GM19395 (cell line): ENCODE measurements around the gene ZDHHC12.
A peak's percentile ranks its signal among the peaks of the same experiment; 100 is the strongest.
"Not testable (repeated sequence)": the region's sequence is repeated elsewhere in the genome, so short reads cannot be mapped to it uniquely, and the experiment has no call there.

Experiments
- ATAC-seq: cut with Tn5 transposase; IDR thresholded peaks from one replicate; pipeline ENCODE4 v1.9.1; 2021; ENCODE audit warnings: mild to moderate bottlenecking, moderate library complexity; ENCODE audit not compliant: unreplicated experiment

The ZDHHC12 gene

DNA sequence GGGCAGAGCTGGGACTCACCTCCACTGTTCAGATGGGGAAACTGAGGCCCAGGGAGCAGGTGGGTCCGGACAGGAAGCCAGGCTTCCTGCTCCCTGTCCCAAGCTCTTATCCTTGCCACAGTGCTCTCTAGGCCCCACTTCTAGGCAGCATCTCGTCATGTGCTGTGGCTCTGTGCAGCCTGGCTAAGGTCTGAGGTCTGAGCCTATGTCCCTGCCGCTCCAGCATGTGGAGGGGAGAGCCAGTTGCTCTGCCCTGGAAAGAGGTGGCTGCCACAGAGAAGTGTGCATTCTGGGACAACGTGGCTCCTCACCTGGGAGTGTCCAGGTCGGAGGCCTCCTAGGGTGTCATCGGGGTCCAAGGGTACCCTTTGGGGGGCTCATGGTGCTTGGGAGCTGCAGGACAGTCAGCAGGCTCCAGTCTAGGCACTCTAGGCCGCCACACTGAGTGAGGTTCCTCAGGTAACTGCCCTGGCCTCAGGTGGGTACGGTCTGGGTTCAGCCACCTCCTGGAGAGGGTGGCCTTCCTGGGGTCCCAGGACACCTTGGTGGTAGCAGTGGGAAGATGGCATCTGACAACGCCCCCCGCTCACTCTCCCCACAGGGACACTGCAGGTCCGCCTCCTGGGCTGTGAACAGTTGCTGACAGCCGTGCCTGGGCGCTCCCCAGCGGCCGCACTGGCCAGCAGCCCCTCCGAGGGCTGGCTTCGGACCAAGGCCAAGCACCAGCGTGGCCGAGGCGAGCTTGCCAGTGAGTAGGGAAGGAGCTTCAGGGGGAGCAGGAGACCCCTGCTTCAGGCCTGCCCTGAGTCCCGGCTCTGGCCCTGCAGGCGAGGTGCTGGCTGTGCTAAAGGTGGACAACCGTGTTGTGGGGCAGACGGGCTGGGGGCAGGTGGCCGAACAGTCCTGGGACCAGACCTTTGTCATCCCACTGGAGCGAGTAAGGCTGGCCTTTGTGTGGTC lies 11.2 kb downstream of the ZDHHC12 start:
- no peak for ATAC-seq

- no peak for ATAC-seq
Measured at GRCh38 chr9:128707446-128707845, 16.5 kb downstream of the ZDHHC12 start.

DNA sequence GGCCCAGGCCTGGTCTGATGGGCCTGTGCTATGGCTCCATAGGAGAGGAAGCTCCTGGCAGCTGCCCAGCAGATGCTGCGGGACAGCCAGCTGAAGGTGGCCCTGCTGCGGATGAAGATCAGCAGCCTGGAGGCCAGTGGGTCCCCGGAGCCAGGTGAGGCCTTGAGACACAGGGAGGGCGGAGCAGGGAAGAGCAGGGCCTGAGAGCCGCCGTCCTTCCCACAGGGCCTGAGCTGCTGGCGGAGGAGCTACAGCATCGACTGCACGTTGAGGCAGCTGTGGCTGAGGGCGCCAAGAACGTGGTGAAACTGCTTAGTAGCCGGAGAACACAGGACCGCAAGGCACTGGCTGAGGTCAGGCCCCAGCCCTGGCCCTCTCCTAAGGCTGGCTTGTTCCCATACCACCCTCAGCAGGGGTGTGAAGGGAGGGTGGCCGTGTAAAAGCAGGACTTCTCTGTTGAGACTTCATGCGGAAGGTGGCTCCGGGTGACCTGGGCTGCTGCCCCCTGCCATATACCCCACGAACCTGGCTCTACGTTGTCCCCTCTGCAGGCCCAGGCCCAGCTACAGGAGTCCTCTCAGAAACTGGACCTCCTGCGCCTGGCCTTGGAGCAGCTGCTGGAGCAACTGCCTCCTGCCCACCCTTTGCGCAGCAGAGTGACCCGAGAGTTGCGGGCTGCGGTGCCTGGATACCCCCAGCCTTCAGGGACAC lies 17.1 kb downstream of the ZDHHC12 start:
- ATAC-seq = no peak

GRCh38 chr9:128706045-128706444 lies 17.9 kb downstream of the ZDHHC12 start:
- no peak for ATAC-seq

DNA sequence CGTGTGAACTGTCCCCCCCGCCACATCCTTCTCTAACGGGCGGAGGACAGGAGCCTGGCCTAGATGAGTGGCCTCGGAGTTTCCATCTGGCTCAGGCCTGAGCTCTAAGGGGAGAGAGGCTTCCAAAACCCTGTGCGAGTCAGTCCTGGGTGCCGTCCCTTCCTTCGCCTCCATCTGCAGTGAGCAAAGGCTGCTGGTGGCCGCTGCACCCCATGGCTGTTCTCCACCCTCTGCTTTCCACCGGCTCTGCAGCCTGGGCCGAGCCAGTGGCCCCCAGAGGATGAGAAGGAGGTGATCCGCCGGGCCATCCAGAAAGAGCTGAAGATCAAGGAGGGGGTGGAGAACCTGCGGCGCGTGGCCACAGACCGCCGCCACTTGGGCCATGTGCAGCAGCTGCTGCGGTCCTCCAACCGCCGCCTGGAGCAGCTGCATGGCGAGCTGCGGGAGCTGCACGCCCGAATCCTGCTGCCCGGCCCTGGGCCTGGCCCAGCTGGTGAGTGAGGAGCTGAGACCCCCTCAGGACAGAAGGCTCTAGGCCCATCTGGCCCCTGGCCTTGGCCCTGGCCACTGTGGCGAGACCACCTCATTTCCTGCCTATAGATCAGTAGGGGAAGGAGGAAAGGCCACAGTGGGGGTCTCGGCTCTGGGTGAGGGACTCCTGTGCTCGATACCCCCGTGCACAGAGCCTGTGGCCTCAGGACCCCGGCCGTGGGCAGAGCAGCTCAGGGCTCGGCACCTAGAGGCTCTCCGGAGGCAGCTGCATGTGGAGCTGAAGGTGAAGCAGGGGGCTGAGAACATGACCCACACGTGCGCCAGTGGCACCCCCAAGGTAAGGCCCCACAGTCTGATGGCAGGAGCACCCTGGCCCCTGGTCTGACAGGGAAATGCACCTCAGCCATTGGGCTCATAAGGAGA lies 18.6 kb downstream of the ZDHHC12 start:
- no peak for ATAC-seq

DNA sequence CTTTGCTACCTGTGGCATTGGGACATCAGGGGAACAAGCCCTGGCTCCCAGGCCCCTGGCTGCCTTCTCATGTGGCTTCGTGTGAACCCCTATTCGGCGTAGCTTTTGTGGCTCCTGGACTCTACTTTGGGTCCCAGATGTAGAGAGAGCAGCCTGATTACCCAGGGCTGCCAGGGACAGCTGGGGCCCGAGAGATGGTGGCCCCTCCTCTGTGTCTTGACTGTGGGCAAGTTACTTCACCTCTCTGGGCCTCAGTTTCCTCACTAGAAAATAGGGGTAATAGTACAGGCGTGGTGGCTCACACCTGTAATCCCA lies 19.6 kb downstream of the ZDHHC12 start:
- ATAC-seq = no peak

DNA sequence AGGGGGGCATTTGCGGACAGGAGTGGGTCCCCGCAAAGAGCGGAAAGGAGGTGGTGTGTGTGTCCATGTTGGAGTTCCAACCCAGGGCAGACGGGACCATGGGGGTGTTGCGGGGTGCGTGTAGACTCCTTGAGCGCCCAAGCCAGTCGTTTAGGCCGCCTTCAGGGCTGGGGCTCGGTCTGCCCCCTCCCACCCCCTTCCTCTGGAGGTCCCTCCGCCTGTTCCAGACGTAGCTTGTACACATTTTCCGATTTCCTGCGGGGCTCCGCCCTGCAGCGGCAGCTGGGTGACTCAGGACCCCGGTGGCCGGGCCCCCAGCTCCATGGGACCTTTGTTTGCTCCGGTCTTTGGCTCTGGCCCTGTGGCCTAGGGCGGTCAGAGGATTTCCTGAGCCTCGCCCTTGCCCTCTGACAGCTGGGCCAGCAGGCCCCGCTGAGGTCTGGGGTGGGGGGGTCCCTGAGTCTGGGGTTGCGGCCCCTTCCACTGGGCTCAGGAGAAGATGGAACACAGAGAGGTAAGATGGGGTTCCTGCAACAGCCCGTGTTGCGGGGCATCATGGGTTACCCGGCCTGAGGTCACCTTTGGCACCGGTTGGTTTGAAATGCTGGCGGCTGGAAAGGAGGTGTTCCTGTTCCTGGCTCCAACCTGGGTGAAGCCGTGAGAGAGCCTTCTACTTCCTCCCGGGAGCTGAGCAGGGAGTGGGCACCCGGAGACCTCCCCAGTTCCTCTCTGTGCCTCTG lies 20.1 kb downstream of the ZDHHC12 start:
- no peak for ATAC-seq

- peak; percentile 27 for ATAC-seq
Measured at GRCh38 chr9:128702949-128703615, 20.8 kb downstream of the ZDHHC12 start.

GRCh38 chr9:128702445-128702948 lies 21.4 kb downstream of the ZDHHC12 start, which contains the start of gene PKN3:
TSS of gene PKN3 (plus strand) at chr9:128702503. CDS start at chr9:128702916, 413 bp downstream.
- ATAC-seq = peak; percentile 70

DNA sequence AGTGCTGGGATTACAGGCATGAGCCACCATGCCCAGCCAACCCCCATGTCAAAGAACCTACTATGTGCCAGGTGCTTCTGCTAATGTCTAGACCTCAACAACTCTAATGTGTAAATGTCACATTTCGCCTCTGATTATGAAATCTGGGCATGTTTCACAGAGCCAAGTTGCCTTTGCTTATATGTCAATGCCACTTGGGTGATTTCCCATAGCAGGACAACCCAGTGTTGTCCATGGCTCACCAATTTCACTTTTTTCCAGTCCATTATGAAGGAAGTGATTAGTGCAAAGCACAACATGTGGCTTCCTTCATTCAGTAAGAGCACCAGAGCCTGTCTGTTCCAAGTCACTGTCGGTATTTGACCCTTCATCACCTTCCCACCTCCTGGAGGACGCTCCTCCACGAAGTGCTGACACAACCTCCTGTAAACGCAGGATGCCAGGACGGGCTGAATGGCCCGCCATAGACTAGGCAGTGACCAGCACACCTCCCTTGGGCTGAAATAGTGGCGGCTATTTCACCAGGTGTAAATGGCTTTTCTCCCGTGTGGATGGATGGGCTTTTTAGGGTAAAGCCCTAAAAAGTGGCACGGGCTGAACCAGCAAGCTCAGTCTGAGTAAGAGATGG lies 22.6 kb downstream of the ZDHHC12 start:
- no peak for ATAC-seq

DNA sequence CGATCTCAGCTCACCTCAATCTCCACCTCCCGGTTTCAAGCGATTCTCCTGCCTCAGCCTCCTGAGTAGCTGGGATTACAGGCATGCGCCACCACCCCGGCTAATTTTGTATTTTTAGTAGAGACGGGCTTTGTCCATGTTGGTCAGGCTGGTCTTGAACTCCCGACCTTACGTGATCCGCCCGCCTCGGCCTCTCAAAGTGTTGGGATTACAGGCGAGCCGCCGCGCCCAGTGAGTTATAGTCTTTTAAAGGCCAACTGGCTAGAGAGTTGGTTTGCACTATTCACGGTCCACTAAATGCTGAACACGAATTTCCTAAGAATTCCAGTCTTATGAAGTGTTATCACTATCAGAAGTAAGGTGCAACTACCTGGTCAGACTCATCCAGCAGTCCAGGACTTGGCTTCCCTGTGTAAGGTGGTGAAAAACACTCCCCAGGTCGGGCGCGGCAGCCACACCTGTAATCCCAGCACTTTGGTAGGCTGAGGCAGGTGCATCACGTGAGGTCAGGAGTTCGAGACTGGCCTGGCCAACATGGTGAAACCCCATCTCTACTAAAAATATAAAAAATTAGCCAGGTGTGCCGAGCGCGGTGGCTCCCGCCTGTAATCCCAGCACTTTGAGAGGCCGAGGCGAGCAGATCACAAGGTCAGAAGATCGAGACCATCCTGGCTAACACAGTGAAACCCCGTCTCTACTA lies 24.7 kb downstream of the ZDHHC12 start:
- ATAC-seq = not testable (repeated sequence)

DNA sequence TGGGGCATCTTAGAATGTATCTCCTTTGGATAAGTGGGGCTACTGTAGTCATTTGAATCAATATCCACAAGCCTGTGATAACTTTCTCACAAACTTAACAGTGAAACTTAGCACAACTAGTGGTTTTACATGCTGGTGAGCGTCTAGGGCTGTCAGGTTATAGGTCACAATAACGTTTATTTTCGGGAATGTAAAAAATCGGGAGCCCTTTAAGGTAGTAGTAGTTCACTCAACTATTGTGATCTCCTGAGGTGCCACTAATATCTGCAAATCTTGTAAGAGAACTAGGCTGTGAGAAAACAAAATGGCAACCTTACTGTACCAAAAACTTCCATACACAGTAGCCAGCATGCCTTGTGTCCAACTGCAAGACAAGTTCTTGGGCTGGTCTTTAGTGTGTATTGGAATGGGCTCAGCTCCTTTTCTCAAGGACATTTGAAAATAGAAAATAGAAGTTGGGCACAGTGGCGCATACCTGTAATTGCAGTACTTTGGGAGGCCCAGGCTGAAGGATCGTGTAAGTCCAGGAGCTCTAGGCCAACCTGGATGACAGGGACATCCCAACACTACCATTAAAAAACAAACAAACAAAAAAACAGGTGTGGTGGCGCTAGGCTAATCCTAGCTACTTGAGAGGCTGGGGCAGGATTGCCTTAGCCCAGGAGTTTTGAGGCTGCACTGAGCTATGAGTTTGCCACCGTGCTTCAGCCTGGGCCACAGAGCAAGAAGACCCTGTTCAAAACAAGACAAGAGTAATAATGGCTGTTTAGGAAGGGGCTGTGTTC lies 26.8 kb downstream of the ZDHHC12 start:
- no peak for ATAC-seq

GRCh38 chr9:128694344-128694743 lies 29.6 kb downstream of the ZDHHC12 start:
- no peak for ATAC-seq

- ATAC-seq = not testable (repeated sequence)
Measured at GRCh38 chr9:128693738-128694137, 30.2 kb downstream of the ZDHHC12 start.

- no peak for ATAC-seq
Measured at GRCh38 chr9:128690684-128691034, 33.3 kb downstream of the ZDHHC12 start.

DNA sequence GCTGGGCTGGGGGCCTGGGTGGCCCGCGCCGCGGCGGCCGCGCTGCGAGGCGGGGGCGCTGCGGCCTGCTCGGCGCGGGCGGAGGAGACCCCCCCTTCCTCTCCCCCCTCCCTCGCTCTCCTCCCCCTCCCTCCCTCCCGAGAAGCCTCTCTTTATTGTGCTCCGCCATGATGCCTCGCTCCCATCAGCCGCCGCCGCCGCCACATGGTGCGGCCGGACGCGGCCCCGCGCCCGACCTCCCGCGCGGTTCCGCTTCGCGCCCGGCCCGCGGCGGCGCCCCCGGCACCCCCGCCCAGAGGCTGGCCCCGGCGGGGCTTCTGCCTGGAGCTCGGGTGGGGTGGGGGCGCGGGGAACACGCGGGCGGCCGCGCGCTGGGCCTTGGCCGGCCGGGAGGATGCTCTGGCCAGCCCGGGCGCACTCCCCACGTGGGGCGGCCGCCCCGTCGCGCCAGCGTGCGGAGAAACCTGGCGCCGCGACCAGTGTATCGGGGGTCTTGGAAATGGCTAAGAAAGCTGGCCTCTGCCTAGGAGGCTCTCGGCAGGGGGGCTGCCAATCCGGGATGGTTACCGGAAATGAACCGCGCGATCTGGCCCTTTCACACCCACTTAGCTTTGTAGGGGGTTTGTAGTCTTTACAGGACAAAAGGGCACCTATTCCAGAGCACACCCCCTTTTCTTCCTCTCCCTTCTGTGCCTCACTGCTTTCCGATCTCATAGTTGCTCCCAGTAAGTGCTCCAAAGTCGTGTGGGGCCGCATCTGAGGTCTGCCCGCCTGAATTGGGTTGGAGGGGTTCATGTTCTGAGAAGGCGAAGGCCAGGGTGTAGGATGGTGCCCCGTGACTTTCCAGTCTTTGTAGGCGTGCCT lies 33.9 kb downstream of the ZDHHC12 start:
- ATAC-seq = no peak

GRCh38 chr9:128689293-128689774 lies 34.6 kb downstream of the ZDHHC12 start:
- ATAC-seq = no peak
